GM19328 (cell line): ENCODE measurements around the gene GDI1.

Experiments
- ATAC-seq: cut with Tn5 transposase; IDR thresholded peaks from one replicate; pipeline ENCODE4 v1.9.1; 2021; ENCODE audit warnings: mild to moderate bottlenecking, moderate library complexity; ENCODE audit not compliant: unreplicated experiment

The GDI1 gene

GRCh38 chrX:154408659-154409221, 28.2 kb upstream of the GDI1 start:
- no peak for ATAC-seq

GRCh38 chrX:154409222-154409871, 27.6 kb upstream of the GDI1 start, which contains the start of gene DNASE1L1:
Gene DNASE1L1, minus strand, starts transcription at chrX:154409254. Its CDS starts 3,686 bp downstream, at chrX:154405568.
- no peak for ATAC-seq

- peak; percentile 52 for ATAC-seq
Measured at GRCh38 chrX:154411981-154412340, 25.0 kb upstream of the GDI1 start.

GRCh38 chrX:154412468-154412867, 24.5 kb upstream of the GDI1 start:
- ATAC-seq = no peak

- no peak for ATAC-seq
Measured at GRCh38 chrX:154413142-154413541, 23.8 kb upstream of the GDI1 start.

- ATAC-seq = no peak
Measured at GRCh38 chrX:154417157-154417556, 19.8 kb upstream of the GDI1 start.

- ATAC-seq = no peak
Measured at GRCh38 chrX:154419189-154419588, 17.8 kb upstream of the GDI1 start.

GRCh38 chrX:154419688-154420401, 17.1 kb upstream of the GDI1 start:
- no peak for ATAC-seq

- ATAC-seq = no peak
Measured at GRCh38 chrX:154420402-154420756, 16.6 kb upstream of the GDI1 start.

- ATAC-seq = no peak
Measured at GRCh38 chrX:154426916-154427770, 9.8 kb upstream of the GDI1 start.

GRCh38 chrX:154428176-154429171, 8.5 kb upstream of the GDI1 start, which contains the start of gene ATP6AP1:
Gene ATP6AP1, plus strand, starts transcription at chrX:154428677. Its CDS starts 16 bp downstream, at chrX:154428693.
- ATAC-seq = peak; percentile 92

- ATAC-seq = no peak
Measured at GRCh38 chrX:154429711-154430110, 7.2 kb upstream of the GDI1 start.

GRCh38 chrX:154430479-154430878, 6.5 kb upstream of the GDI1 start:
- ATAC-seq = no peak

- ATAC-seq = no peak
Measured at GRCh38 chrX:154430916-154431315, 6.0 kb upstream of the GDI1 start.

GRCh38 chrX:154431341-154431740, 5.6 kb upstream of the GDI1 start:
- no peak for ATAC-seq

GRCh38 chrX:154432210-154432609, 4.7 kb upstream of the GDI1 start:
- no peak for ATAC-seq

GRCh38 chrX:154433605-154434004, 3.3 kb upstream of the GDI1 start:
- no peak for ATAC-seq

GRCh38 chrX:154434394-154435168, 2.4 kb upstream of the GDI1 start:
- ATAC-seq = no peak

- ATAC-seq = no peak
Measured at GRCh38 chrX:154435171-154435733, 1.7 kb upstream of the GDI1 start.
